CD4-positive, CD25-positive, alpha-beta regulatory T cell (primary cell): Measurements from ENCODE around the gene PRUNE2. TPM values are rescaled to one million over a fixed set of nuclear protein-coding genes. Genes with fewer than 3 reads are reported as not detected.
A peak's percentile ranks its signal among the peaks of the same experiment; 100 is the strongest.

Experiments used
- ATAC-seq, 2 donors: fragments of 150-1000 bp; cut with Tn5 transposase; one replicate each; pipeline ENCODE4 v1.10.0; 2021; ENCODE audit warnings: low read depth in 2 of 2, moderate number of reproducible peaks in 2 of 2, moderate library complexity in 1 of 2
- DNase-seq, 3 donors: peaks; one replicate each; pipeline versions ENCODE4 v3.0.0 to v3.0.0-alpha.2; 2012 to 2022; ENCODE audit warnings: mixed read lengths in 1 of 3
- H3K27ac ChIP-seq: one replicate; pipeline ENCODE4 v1.7.0; 2013; ENCODE audit warnings: mild to moderate bottlenecking, low read length; ENCODE audit not compliant: insufficient read depth, poor library complexity, severe bottlenecking
- H3K27me3 ChIP-seq: one replicate; pipeline ENCODE4 v1.7.0; 2013; ENCODE audit warnings: low read length; ENCODE audit not compliant: control insufficient read depth, insufficient read depth
- H3K36me3 ChIP-seq: one replicate; pipeline ENCODE4 v1.7.0; 2013; ENCODE audit warnings: mild to moderate bottlenecking, low read length, moderate library complexity; ENCODE audit not compliant: control insufficient read depth, insufficient read depth
- H3K4me1 ChIP-seq: 2 replicates; pipeline ENCODE4 v1.7.0; 2013; ENCODE audit warnings: mild to moderate bottlenecking, low read length; ENCODE audit not compliant: insufficient read depth, control insufficient read depth, poor library complexity, severe bottlenecking
- H3K4me3 ChIP-seq: one replicate; pipeline ENCODE4 v1.7.0; 2013; ENCODE audit warnings: low read depth, mild to moderate bottlenecking, low read length, moderate library complexity
- H3K9me3 ChIP-seq, 2 experiments: 1 replicate in 1 of 2; 2 replicates in 1 of 2; pipeline ENCODE4 v1.7.0; 2013; ENCODE audit warnings: low read length in 2 of 2, mild to moderate bottlenecking in 1 of 2, moderate library complexity in 1 of 2; ENCODE audit not compliant: control insufficient read depth in 2 of 2
- H3K27ac Mint-ChIP-seq, 3 donors: one replicate each; pipeline ENCODE4 v1.8.0; 2020 to 2022; ENCODE audit warnings: mild to moderate bottlenecking in 3 of 3, mixed read lengths in 3 of 3, moderate library complexity in 2 of 3
- H3K27me3 Mint-ChIP-seq: one replicate; pipeline ENCODE4 v1.8.0; 2022; ENCODE audit warnings: mild to moderate bottlenecking, mixed read lengths
- H3K36me3 Mint-ChIP-seq: one replicate; pipeline ENCODE4 v1.8.0; 2020; ENCODE audit warnings: mixed read lengths
- H3K4me1 Mint-ChIP-seq, 4 donors: one replicate each; pipeline ENCODE4 v1.8.0; 2020 to 2022; ENCODE audit warnings: mixed read lengths in 4 of 4, mild to moderate bottlenecking in 1 of 4
- H3K4me3 Mint-ChIP-seq, 4 donors: one replicate each; pipeline ENCODE4 v1.8.0; 2020 to 2022; ENCODE audit warnings: mild to moderate bottlenecking in 4 of 4, mixed read lengths in 4 of 4, moderate library complexity in 3 of 4
- H3K9me3 Mint-ChIP-seq, 7 donors: one replicate each; pipeline ENCODE4 v1.8.0; 2020 to 2022; ENCODE audit warnings: mixed read lengths in 7 of 7, mild to moderate bottlenecking in 3 of 7, moderate library complexity in 2 of 7
- polyA plus RNA-seq, 4 donors: library from polyadenylated mRNA; unstranded; fragments of 300-500 nt; fragmentation: Illumina TruSeq; gene quantifications; one replicate each; pipeline ENCODE4 v1.2.3, GENCODE V29; 2021
- total RNA-seq: library from RNA; stranded (reverse); gene quantifications from one replicate; pipeline ENCODE4 v1.2.3, GENCODE V29; 2022

Gene PRUNE2
- total and polyA plus RNA-seq, 5 donors from 2014 or later = 0.28 to 0.30 TPM; not detected in 3

DNA sequence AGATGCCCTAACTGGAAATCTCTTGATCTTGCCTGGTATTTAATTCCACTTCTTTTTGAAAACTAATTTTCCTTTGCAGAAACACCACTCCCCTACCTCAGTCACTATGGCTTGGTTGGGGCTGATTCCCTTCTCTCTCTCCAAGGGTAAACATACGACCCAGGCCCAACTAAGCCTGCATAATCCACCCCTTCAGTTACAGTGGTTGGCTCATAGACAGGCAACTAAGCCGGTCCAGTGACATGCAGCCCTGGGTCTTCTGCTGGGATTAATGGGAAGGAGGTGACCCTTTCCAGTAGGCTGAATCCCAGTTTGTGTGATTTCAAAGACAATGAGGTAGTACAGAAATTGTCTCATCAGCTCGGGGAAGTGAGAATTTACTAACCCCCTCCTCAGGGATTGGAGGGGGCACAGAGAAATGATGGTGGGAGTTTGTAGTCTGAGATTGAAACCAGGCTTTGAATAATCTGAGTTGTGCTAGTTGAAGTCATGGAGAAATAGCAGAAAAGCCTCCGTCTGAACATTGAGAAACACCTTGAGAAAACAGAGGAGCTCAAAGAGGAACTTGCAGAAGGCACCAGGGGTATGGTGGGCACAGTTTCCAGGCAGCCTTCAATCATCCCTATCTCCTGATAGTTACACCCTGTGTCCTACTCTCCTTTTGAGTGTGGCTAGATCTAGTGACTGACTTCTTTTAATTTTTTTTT lies 298.0 kb downstream of the PRUNE2 start:
- Mint-ChIP-seq H3K4me3 (no peak overlapping the region), H3K9me3 (peaks cover 0 to 1% (median 0%) of the 10 kb centered on the region in 7 donors), H3K27ac (peak overlapping the region in 1 of 3 donors; percentile 72), H3K27me3 (peaks cover 4% of the 10 kb centered on the region), H3K4me1 (no peaks in the 10 kb centered on the region), H3K36me3 (no peaks in the 10 kb centered on the region)
- Histone ChIP-seq H3K27ac (no peak overlapping the region), H3K27me3 (peaks cover 5% of the 10 kb centered on the region), H3K36me3 (no peaks in the 10 kb centered on the region), H3K4me3 (no peak overlapping the region), H3K9me3 (no peaks in the 10 kb centered on the region), H3K4me1 (no peaks in the 10 kb centered on the region)
- DNase-seq = no peak
- ATAC-seq = no peak

GRCh38 chr9:76605321-76605900 lies 300.5 kb downstream of the PRUNE2 start:
- Histone ChIP-seq H3K27ac (no peak overlapping the region), H3K9me3 (no peaks in the 10 kb centered on the region), H3K4me3 (no peak overlapping the region), H3K4me1 (no peaks in the 10 kb centered on the region), H3K27me3 (no peaks in the 10 kb centered on the region), H3K36me3 (no peaks in the 10 kb centered on the region)
- Mint-ChIP-seq H3K4me1 (no peaks in the 10 kb centered on the region), H3K27me3 (peaks cover 4% of the 10 kb centered on the region), H3K36me3 (no peaks in the 10 kb centered on the region), H3K4me3 (no peak overlapping the region), H3K27ac (no peak overlapping the region), H3K9me3 (peaks cover 0 to 1% (median 0%) of the 10 kb centered on the region in 7 donors)
- DNase-seq (no peak), ATAC-seq (no peak)

- H3K36me3 Mint-ChIP-seq = no peaks in the 10 kb centered on the region
- Histone ChIP-seq H3K4me1 (no peaks in the 10 kb centered on the region), H3K27ac (no peak overlapping the region), H3K9me3 (no peaks in the 10 kb centered on the region), H3K4me3 (no peak overlapping the region), H3K36me3 (no peaks in the 10 kb centered on the region), H3K27me3 (no peaks in the 10 kb centered on the region)
- no peak overlapping the region for H3K27ac Mint-ChIP-seq
- no peak overlapping the region for H3K4me3 Mint-ChIP-seq
- ATAC-seq (no peak), DNase-seq (no peak)
- H3K9me3 Mint-ChIP-seq = peaks cover 0 to 1% (median 0%) of the 10 kb centered on the region in 7 donors
- no peaks in the 10 kb centered on the region for H3K27me3 Mint-ChIP-seq
- H3K4me1 Mint-ChIP-seq = no peaks in the 10 kb centered on the region
Observed at GRCh38 chr9:76603931-76604570, 301.9 kb downstream of the PRUNE2 start.

DNA sequence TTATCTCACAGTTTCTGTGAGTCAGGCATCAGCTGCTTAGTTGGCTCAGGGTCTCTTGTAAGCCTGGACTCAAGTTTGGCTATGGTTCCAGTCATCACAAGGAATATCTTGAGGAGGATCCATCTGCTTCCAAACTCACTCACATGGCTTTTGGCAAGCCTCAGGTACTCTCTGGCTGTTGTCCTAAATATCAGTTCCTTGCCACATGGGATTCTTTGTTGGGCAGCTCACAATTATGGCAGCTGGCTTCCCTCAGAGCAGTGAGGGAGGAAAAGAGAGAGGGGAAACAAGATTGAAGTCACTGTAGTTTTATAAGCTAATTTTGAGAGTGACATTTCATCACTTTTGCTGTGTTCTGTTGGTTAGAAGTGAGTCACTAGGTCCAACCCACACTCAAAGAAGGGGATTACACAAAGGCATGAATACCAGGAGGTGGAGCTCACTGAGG lies 302.4 kb downstream of the PRUNE2 start:
- H3K27me3 ChIP-seq = no peaks in the 10 kb centered on the region
- DNase-seq = no peak
- H3K4me3 Mint-ChIP-seq = no peak overlapping the region
- no peaks in the 10 kb centered on the region for H3K27me3 Mint-ChIP-seq
- H3K27ac Mint-ChIP-seq = no peak overlapping the region
- no peaks in the 10 kb centered on the region for H3K4me1 ChIP-seq
- H3K9me3 ChIP-seq = no peaks in the 10 kb centered on the region
- ATAC-seq = no peak
- H3K36me3 Mint-ChIP-seq = no peaks in the 10 kb centered on the region
- H3K27ac ChIP-seq = no peak overlapping the region
- no peaks in the 10 kb centered on the region for H3K36me3 ChIP-seq
- peaks cover 0 to 1% (median 0%) of the 10 kb centered on the region in 7 donors for H3K9me3 Mint-ChIP-seq
- H3K4me1 Mint-ChIP-seq = no peaks in the 10 kb centered on the region
- no peak overlapping the region for H3K4me3 ChIP-seq

GRCh38 chr9:76602199-76602598 lies 303.7 kb downstream of the PRUNE2 start:
- Mint-ChIP-seq H3K4me3 (no peak overlapping the region), H3K27me3 (no peaks in the 10 kb centered on the region), H3K9me3 (peaks cover 0 to 1% (median 0%) of the 10 kb centered on the region in 7 donors), H3K27ac (no peak overlapping the region), H3K4me1 (no peaks in the 10 kb centered on the region), H3K36me3 (no peaks in the 10 kb centered on the region)
- ATAC-seq (no peak), DNase-seq (no peak)
- no peaks in the 10 kb centered on the region for H3K4me1 ChIP-seq
- no peaks in the 10 kb centered on the region for H3K27me3 ChIP-seq
- H3K4me3 ChIP-seq = no peak overlapping the region
- no peaks in the 10 kb centered on the region for H3K36me3 ChIP-seq
- no peaks in the 10 kb centered on the region for H3K9me3 ChIP-seq
- no peak overlapping the region for H3K27ac ChIP-seq

DNA sequence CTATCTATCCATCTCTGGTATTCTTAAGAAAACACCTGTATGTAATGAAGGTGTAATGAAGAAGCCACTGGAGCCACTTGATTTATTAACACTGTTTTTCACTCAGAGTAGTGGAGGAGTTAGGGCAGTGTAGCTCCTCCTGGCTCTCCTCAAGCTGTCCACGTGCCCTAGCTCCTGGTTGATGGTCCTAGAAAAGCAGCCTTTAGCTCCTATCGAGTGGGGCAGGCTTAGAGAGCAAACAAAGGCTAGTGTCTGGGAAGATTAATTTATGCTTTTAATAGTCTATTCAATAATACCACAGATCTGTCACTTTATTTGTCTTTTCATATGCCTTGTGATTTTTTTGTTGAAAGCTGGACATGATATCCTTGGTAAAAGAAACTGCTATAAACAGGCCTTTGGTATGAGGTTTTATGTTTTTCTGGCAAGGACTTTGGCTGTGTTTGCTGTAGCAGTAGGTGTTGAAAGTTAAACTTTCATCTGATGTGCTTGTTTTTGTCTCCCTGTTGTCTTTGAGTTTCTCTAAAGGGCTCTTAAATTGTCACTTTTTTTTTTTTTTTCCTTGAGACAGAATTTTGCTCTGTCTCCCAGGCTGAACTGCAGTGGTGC lies 305.8 kb downstream of the PRUNE2 start:
- H3K27me3 ChIP-seq = no peaks in the 10 kb centered on the region
- H3K4me1 Mint-ChIP-seq = no peaks in the 10 kb centered on the region
- DNase-seq = no peak
- no peaks in the 10 kb centered on the region for H3K36me3 ChIP-seq
- no peak overlapping the region for H3K4me3 ChIP-seq
- H3K27ac ChIP-seq = no peak overlapping the region
- no peak overlapping the region for H3K4me3 Mint-ChIP-seq
- H3K27me3 Mint-ChIP-seq = no peaks in the 10 kb centered on the region
- no peaks in the 10 kb centered on the region for H3K36me3 Mint-ChIP-seq
- H3K27ac Mint-ChIP-seq = no peak overlapping the region
- H3K9me3 ChIP-seq = no peaks in the 10 kb centered on the region
- no peaks in the 10 kb centered on the region for H3K9me3 Mint-ChIP-seq
- no peak for ATAC-seq
- no peaks in the 10 kb centered on the region for H3K4me1 ChIP-seq

DNA sequence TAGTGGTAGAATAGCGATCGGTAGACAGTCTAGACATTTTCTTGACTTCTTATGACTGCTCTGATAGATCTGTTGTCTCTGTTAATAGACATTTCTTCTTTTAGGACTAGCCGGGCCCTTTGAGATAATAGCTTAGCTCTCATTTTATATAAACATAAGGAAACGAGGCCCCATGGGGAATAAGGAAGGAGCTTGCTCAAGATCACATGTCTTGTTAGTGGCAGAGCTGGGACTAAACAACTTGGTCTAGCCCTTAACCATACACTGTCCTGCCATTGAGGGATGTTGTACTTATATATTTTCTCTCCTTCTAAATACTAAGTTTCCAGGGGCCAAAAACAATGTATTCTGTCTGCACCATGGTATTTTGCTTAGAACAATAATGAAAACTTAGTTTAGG lies 306.9 kb downstream of the PRUNE2 start:
- H3K27ac ChIP-seq = no peak overlapping the region
- H3K4me3 ChIP-seq = no peak overlapping the region
- no peaks in the 10 kb centered on the region for H3K9me3 ChIP-seq
- no peak overlapping the region for H3K27ac Mint-ChIP-seq
- no peaks in the 10 kb centered on the region for H3K36me3 Mint-ChIP-seq
- no peaks in the 10 kb centered on the region for H3K36me3 ChIP-seq
- H3K9me3 Mint-ChIP-seq = no peaks in the 10 kb centered on the region
- H3K4me1 Mint-ChIP-seq = no peaks in the 10 kb centered on the region
- no peaks in the 10 kb centered on the region for H3K27me3 Mint-ChIP-seq
- no peaks in the 10 kb centered on the region for H3K4me1 ChIP-seq
- no peak for DNase-seq
- no peak for ATAC-seq
- no peak overlapping the region for H3K4me3 Mint-ChIP-seq
- H3K27me3 ChIP-seq = no peaks in the 10 kb centered on the region
